ENCODE results near the gene C1orf35. TPM values are rescaled to one million over a fixed set of nuclear protein-coding genes. Genes with fewer than 3 reads are reported as not detected.
A peak's percentile ranks its signal among the peaks of the same experiment; 100 is the strongest.

The C1orf35 gene
- total and polyA plus RNA-seq, 12 donors = 5.0 to 42.0 (median 15.7) TPM

DNA sequence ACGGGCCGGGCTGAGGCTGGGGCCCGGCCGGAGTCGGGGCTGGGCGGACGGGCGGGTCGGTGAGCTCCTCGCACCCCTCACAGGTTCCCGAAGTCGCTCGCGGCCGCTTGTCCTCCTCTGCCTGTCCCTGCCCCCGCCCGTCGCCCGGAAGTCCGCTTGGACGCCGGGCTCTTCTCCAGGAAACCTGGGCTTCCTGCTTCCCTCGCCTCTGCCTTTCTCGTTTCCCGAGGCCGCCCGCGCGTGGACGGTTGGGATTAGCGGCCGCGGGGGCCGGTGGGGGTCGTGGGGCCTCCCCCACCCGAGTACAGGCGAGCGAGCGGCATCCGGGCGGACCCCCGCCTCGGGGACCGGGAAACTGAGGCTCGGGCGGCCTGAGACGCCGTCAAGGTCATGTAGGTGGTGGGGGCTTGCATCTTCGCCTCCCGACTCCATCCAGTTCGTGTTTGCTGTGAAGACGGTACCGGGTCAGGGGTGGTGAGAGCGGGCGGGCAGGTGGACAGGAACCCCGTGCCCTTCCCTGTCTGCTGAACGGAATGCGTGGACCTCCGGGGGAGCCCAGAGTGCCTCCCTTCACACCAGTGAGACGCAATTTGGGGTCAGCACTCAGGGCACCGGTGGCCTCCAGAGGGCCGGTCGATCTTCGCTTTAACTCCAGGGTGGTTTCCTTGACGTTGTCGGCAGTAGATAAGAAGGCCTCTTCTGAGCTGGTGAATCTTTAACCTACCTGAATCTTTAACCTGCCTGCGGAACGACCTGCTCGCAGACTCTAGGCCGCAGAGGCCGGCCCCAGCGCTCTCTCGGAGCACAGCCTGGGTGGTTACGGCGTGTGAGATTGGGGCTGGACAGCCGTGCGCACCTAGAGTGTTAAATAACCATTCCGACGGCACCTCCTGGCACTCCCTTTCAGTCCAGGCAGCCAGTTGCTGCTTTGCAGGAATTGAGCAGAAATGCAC, 19.9 kb downstream of the C1orf35 start:
- Histone ChIP-seq H3K4me3 (peak overlapping the region; percentile 95 to 100 (median 98)), H3K27ac (peak overlapping the region; percentile 94 to 100 (median 100)), H3K27me3 (no peaks in the 10 kb centered on the region), H3K4me1 (replicated peaks in 1 of 2) (peaks cover 46 to 53% of the 10 kb centered on the region in 2 donors), H3K9me3 (replicated peaks in 1 of 3) (no peaks in the 10 kb centered on the region), H3K36me3 (replicated peaks in 1 of 2) (no peaks in the 10 kb centered on the region)
- intact Hi-C loops (cut with DNase I) = loop anchor here in 1 of 2 donors (10.0 kb wide), 1 partner anchor 348 kb away; the partner anchor contains the start of genes JMJD4 and SNAP47
- DNase-seq = peak; percentile 53 to 78 (median 68)
- WGBS, 4 donors = 0 to 2% (median 1%) methylated on average over 23 to 79 of the region's 79 CpGs
- peak in 1 of 2 donors; percentile 16 for TF ChIP-seq POLR2A (IDR thresholded peaks at IDR 0.05)
- TF ChIP-seq, protein P1, sequence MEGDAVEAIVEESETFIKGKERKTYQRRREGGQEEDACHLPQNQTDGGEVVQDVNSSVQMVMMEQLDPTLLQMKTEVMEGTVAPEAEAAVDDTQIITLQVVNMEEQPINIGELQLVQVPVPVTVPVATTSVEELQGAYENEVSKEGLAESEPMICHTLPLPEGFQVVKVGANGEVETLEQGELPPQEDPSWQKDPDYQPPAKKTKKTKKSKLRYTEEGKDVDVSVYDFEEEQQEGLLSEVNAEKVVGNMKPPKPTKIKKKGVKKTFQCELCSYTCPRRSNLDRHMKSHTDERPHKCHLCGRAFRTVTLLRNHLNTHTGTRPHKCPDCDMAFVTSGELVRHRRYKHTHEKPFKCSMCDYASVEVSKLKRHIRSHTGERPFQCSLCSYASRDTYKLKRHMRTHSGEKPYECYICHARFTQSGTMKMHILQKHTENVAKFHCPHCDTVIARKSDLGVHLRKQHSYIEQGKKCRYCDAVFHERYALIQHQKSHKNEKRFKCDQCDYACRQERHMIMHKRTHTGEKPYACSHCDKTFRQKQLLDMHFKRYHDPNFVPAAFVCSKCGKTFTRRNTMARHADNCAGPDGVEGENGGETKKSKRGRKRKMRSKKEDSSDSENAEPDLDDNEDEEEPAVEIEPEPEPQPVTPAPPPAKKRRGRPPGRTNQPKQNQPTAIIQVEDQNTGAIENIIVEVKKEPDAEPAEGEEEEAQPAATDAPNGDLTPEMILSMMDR (IDR thresholded peaks at IDR 0.05) = no peak

GRCh38 chr1:228082214-228082917, 20.8 kb downstream of the C1orf35 start, which contains the start of gene ARF1:
TSS of gene ARF1 (plus strand) at chr1:228082708. CDS start at chr1:228097115, 14,407 bp downstream.
- TF ChIP-seq POLR2A (IDR thresholded peaks at IDR 0.05) = peak; percentile 85 to 88
- TF ChIP-seq, protein P1 (IDR thresholded peaks at IDR 0.05) = peak in 2 of 6 experiments; percentile 21 to 39
- intact Hi-C loops (cut with DNase I) = loop anchor here in 1 of 2 donors (10.0 kb wide), 1 partner anchor 348 kb away; the partner anchor contains the start of genes JMJD4 and SNAP47
- no peaks in the 10 kb centered on the region for H3K27me3 ChIP-seq
- H3K4me1 ChIP-seq (replicated peaks in 1 of 2) = peaks cover 38 to 44% of the 10 kb centered on the region in 2 donors
- 0 to 8% (median 0%) methylated on average over 8 to 87 of the region's 87 CpGs for WGBS, 4 donors
- H3K36me3 ChIP-seq (replicated peaks in 1 of 2) = no peaks in the 10 kb centered on the region
- no peaks in the 10 kb centered on the region for H3K9me3 ChIP-seq (replicated peaks in 1 of 3)
- peak; percentile 92 to 95 (median 92) for DNase-seq
- peak within 1 kb of the TSS; percentile 95 to 100 (median 98) for H3K4me3 ChIP-seq
- peak within 1 kb of the TSS; percentile 94 to 100 (median 100) for H3K27ac ChIP-seq

- intact Hi-C loops (cut with DNase I) = loop anchor here in 1 of 2 donors (10.0 kb wide), 1 partner anchor 347 kb away; the partner anchor contains the start of genes JMJD4 and SNAP47
- 7 to 26% (median 15%) methylated on average over 13 to 31 of the region's 31 CpGs for WGBS, 4 donors
- Histone ChIP-seq H3K9me3 (replicated peaks in 1 of 3) (no peaks in the 10 kb centered on the region), H3K27me3 (no peaks in the 10 kb centered on the region), H3K4me3 (peak overlapping the region; percentile 77 to 95 (median 88)), H3K27ac (peak overlapping the region in 3 of 5 donors; percentile 100), H3K4me1 (replicated peaks in 1 of 2) (peaks cover 31 to 38% of the 10 kb centered on the region in 2 donors), H3K36me3 (replicated peaks in 1 of 2) (no peaks in the 10 kb centered on the region)
- DNase-seq = peak in 4 of 7 donors; percentile 39 to 68 (median 51)
- TF ChIP-seq POLR2A (IDR thresholded peaks at IDR 0.05) = no peak
- TF ChIP-seq, protein P1 (IDR thresholded peaks at IDR 0.05) = no peak
Observed at GRCh38 chr1:228081578-228082213, 21.4 kb downstream of the C1orf35 start.

Data from adrenal gland (tissue), 12 donors.